HL-60 (cell line): ENCODE measurements around the gene IQGAP3.

Source experiments
- DNase-seq, 2 experiments: peaks; one replicate each; pipeline ENCODE4 v3.0.0-alpha.2; 2010 to 2020; ENCODE audit warnings: low read depth in 1 of 2, low spot score in 1 of 2
- H3K27ac ChIP-seq: fragments of 250-450 bp; sonication (Bioruptor Pico); replicated peaks from 2 replicates; pipeline ENCODE4 v1.5.1; 2020; ENCODE audit warnings: mild to moderate bottlenecking, moderate library complexity
- H3K27me3 ChIP-seq: fragments of 250-450 bp; sonication (Bioruptor Pico); 2 replicates; pipeline ENCODE4 v1.5.1; 2021; ENCODE audit warnings: mild to moderate bottlenecking, moderate library complexity; ENCODE audit not compliant: insufficient read depth, poor library complexity, severe bottlenecking
- H3K4me3 ChIP-seq: replicated peaks from 2 replicates; pipeline ENCODE4 v1.5.1; 2011; ENCODE audit warnings: mild to moderate bottlenecking, control low read depth, low read length; ENCODE audit not compliant: insufficient read depth
- GABPA ChIP-seq: IDR thresholded peaks from 2 replicates; pipeline ENCODE4 v1.6.1; 2012; ENCODE audit warnings: low read depth
- POLR2AphosphoS5 ChIP-seq: IDR thresholded peaks from 2 replicates; pipeline ENCODE4 v1.6.1; 2012; ENCODE audit warnings: low read depth
- REST ChIP-seq: IDR thresholded peaks from 2 replicates; pipeline ENCODE4 v1.6.1; 2012; ENCODE audit warnings: low read depth; ENCODE audit not compliant: insufficient replicate concordance
- SPI1 ChIP-seq: IDR thresholded peaks from 2 replicates; pipeline ENCODE4 v1.6.1; 2012; ENCODE audit warnings: low read depth, mild to moderate bottlenecking, borderline replicate concordance
- TF ChIP-seq, protein P1 (sequence below): IDR thresholded peaks from one replicate; pipeline ENCODE4 v1.5.1; 2011; ENCODE audit warnings: low read length, control low read depth, inconsistent platforms; ENCODE audit not compliant: insufficient read depth

IQGAP3 gene

DNA sequence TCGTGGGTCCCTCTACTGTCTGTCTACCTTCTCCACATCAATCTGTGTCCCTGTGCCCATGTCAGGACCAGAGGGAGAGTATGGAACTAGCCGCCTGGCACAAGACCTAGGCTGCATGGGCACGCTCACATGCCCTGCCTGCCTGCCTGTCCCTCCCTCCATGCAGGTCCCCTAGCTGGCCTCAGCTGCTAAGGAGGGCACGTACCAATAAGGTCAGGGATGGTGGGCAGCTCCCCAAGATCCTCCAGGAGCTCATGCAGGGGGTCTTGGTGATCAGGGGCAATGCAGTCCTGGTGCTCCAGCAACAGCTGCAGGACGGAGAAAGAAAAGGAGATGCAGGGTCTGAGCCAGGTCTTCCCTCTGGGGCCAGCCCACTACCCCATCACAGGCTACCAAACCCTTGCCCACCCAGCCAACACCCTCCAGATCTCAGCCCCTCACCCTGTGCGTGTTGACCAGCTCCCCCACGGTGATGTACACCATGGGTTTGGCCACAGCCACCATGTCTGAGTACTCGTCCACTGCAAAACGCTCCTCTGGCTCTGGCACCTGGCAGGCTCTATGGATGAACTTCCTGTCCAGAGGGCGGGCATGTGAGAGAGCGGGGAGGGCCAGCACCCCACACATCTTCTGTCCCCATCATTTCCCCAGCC is 38.7 kb downstream of the IQGAP3 start:
- H3K4me3 ChIP-seq, result no peak overlapping the region
- H3K27ac ChIP-seq, result no peak overlapping the region
- no peaks in the 10 kb centered on the region for H3K27me3 ChIP-seq
- TF ChIP-seq REST, result no peak
- TF ChIP-seq SPI1, result no peak
- TF ChIP-seq, protein P1, sequence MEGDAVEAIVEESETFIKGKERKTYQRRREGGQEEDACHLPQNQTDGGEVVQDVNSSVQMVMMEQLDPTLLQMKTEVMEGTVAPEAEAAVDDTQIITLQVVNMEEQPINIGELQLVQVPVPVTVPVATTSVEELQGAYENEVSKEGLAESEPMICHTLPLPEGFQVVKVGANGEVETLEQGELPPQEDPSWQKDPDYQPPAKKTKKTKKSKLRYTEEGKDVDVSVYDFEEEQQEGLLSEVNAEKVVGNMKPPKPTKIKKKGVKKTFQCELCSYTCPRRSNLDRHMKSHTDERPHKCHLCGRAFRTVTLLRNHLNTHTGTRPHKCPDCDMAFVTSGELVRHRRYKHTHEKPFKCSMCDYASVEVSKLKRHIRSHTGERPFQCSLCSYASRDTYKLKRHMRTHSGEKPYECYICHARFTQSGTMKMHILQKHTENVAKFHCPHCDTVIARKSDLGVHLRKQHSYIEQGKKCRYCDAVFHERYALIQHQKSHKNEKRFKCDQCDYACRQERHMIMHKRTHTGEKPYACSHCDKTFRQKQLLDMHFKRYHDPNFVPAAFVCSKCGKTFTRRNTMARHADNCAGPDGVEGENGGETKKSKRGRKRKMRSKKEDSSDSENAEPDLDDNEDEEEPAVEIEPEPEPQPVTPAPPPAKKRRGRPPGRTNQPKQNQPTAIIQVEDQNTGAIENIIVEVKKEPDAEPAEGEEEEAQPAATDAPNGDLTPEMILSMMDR, result no peak
- no peak for TF ChIP-seq POLR2AphosphoS5
- TF ChIP-seq GABPA, result no peak
- no peak for DNase-seq

GRCh38 chr1:156532374-156532773 is 40.0 kb downstream of the IQGAP3 start:
- Histone ChIP-seq H3K27me3 (no peaks in the 10 kb centered on the region), H3K4me3 (no peak overlapping the region), H3K27ac (no peak overlapping the region)
- DNase-seq, result no peak
- no peak for TF ChIP-seq SPI1
- TF ChIP-seq GABPA, result no peak
- no peak for TF ChIP-seq POLR2AphosphoS5
- no peak for TF ChIP-seq REST
- TF ChIP-seq, protein P1, result no peak

- H3K4me3 ChIP-seq, result no peak overlapping the region
- no peak for DNase-seq
- TF ChIP-seq, protein P1, result no peak
- TF ChIP-seq GABPA (no peak), POLR2AphosphoS5 (no peak), REST (no peak), SPI1 (no peak)
- H3K27me3 ChIP-seq, result no peaks in the 10 kb centered on the region
- H3K27ac ChIP-seq, result no peak overlapping the region
Measured at GRCh38 chr1:156530006-156530405, 42.4 kb downstream of the IQGAP3 start.
